ENCODE data around the gene CNTNAP2. TPM values are rescaled to one million over a fixed set of nuclear protein-coding genes. Genes with fewer than 3 reads are reported as not detected.

CNTNAP2 gene
- total and polyA plus RNA-seq, 9 of the 15 experiments (the other 6 are each of a cell fraction or from before 2014, with no cell fraction given), result 0.04 to 0.62 (median 0.09) TPM; not detected in 4

DNA sequence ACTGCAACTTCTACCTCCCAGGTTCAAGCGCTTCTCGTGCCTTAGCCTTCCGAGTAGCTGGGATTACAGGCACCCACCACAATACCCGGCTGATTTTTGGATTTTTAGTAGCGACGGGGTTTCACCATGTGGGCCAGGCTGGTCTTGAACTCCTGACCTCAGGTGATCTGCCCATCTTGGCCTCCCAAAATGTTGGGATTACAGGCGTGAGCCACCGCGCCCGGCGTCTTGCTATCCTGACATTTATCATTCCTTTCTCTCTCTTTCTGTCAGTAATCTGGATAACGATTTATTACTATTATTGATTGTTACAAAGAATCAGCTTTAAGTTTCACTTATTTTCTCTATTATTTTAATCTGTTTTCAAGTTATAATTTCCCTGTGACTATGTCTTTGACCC, 548.4 kb downstream of the CNTNAP2 start (continued):
- TF ChIP-seq, protein P1, sequence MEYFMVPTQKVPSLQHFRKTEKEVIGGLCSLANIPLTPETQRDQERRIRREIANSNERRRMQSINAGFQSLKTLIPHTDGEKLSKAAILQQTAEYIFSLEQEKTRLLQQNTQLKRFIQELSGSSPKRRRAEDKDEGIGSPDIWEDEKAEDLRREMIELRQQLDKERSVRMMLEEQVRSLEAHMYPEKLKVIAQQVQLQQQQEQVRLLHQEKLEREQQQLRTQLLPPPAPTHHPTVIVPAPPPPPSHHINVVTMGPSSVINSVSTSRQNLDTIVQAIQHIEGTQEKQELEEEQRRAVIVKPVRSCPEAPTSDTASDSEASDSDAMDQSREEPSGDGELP (CRISPR knock-in tag; IDR thresholded peaks at IDR 0.05; ENCODE audit: borderline replicate concordance), result no peak
- TF ChIP-seq ZNF75A (CRISPR knock-in tag; IDR thresholded peaks at IDR 0.05), result no peak
- no peak for TF ChIP-seq CBX5 (IDR thresholded peaks at IDR 0.05; ENCODE audit: borderline replicate concordance, low read depth)

DNA sequence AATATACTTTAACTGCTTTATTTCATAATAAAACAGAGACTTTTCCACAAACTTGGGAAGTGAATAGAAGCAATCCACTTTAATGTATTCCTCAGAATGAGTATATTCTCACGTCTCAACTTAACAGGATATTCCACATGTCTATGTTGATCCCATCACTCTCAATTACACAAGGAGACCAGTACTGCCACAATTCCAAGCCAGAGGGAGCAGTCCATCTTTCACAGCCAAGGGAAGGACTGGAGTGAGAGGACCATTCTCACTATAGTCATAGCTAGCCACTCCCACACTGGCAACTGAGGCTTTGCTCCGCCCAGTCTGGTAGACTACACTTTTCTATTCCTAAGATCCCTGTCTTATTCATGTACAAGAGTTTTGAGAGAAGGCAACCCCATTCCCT, 553.9 kb downstream of the CNTNAP2 start:
- no peak overlapping the region for H2AFZ ChIP-seq (ENCODE audit: low read depth, low read length)
- no peak overlapping the region for H3K4me2 ChIP-seq (ENCODE audit: insufficient read depth, low read length)
- no peak overlapping the region for H3K4me3 ChIP-seq
- BruUV-seq (replicated peaks), result no TSS peak
- WGBS (ENCODE audit: insufficient coverage, low coverage, missing lambda C conversion rate), result 0% methylated on average over 2 of the region's 2 CpGs
- no peaks in the 10 kb centered on the region for H3K27me3 ChIP-seq (ENCODE audit: control insufficient read depth in 2 of 2, insufficient read depth in 2 of 2, low read length in 2 of 2)
- no peaks in the 10 kb centered on the region for H3K9me3 ChIP-seq (replicated peaks; ENCODE audit: control insufficient read depth, insufficient read depth, low read depth, low read length)
- FAIRE-seq (no peak), DNase-seq (ENCODE audit: extremely low read depth in 1 of 4, low spot score in 3 of 4) (no peak), ATAC-seq (no peak)
- POLR2A ChIA-PET, result no interaction called here
- intact Hi-C loops (cut with micrococcal nuclease), result no loop called here
- no peaks in the 10 kb centered on the region for H4K20me1 ChIP-seq (replicated peaks; ENCODE audit: control insufficient read depth, insufficient read depth, low read length)
- no peaks in the 10 kb centered on the region for H3K36me3 ChIP-seq (ENCODE audit: control insufficient read depth, insufficient read depth, low read length)
- no peaks in the 10 kb centered on the region for H3K79me2 ChIP-seq (ENCODE audit: control insufficient read depth, insufficient read depth, low read length)
- CTCF ChIA-PET (ENCODE audit: low intra/inter-chr PET ratio), result no interaction called here
- in situ Hi-C loops (cut with MboI), result no loop called here
- no peak overlapping the region for H3K9ac ChIP-seq (ENCODE audit: insufficient read depth in 1 of 2, low read depth in 2 of 2, low read length in 2 of 2)
- H3K27ac ChIP-seq (ENCODE audit: extremely low read depth, low read depth, low read length), result no peak overlapping the region
- H3K4me1 ChIP-seq (replicated peaks in 1 of 2; ENCODE audit: control insufficient read depth in 2 of 2, insufficient read depth in 2 of 2, low read length in 2 of 2), result no peaks in the 10 kb centered on the region
- no peaks in the 10 kb centered on the region for H3K9me1 ChIP-seq (ENCODE audit: control insufficient read depth, insufficient read depth, low read length)
- TF ChIP-seq KLF1 (tag; IDR thresholded peaks at IDR 0.05) (no peak), ZNF3 (CRISPR knock-in tag; IDR thresholded peaks at IDR 0.05) (no peak), CHD1 (IDR thresholded peaks at IDR 0.05; ENCODE audit: low read length) (no peak), CREBBP (IDR thresholded peaks at IDR 0.05; ENCODE audit: low read depth, low read length) (no peak), KDM5B (IDR thresholded peaks at IDR 0.05; ENCODE audit: insufficient replicate concordance, low read depth, low read length) (no peak), ZFPM2 (CRISPR knock-in tag; IDR thresholded peaks at IDR 0.05) (no peak), ZZZ3 (IDR thresholded peaks at IDR 0.05) (no peak), ZNF232 (CRISPR knock-in tag; IDR thresholded peaks at IDR 0.05) (no peak), LARP7 (IDR thresholded peaks at IDR 0.05) (no peak), ZNF274 (IDR thresholded peaks at IDR 0.05; ENCODE audit: borderline replicate concordance, low read depth, low read length) (no peak), BCOR (IDR thresholded peaks at IDR 0.05) (no peak), HDAC1 (IDR thresholded peaks at IDR 0.05) (no peak)
- TF ChIP-seq, protein P2, sequence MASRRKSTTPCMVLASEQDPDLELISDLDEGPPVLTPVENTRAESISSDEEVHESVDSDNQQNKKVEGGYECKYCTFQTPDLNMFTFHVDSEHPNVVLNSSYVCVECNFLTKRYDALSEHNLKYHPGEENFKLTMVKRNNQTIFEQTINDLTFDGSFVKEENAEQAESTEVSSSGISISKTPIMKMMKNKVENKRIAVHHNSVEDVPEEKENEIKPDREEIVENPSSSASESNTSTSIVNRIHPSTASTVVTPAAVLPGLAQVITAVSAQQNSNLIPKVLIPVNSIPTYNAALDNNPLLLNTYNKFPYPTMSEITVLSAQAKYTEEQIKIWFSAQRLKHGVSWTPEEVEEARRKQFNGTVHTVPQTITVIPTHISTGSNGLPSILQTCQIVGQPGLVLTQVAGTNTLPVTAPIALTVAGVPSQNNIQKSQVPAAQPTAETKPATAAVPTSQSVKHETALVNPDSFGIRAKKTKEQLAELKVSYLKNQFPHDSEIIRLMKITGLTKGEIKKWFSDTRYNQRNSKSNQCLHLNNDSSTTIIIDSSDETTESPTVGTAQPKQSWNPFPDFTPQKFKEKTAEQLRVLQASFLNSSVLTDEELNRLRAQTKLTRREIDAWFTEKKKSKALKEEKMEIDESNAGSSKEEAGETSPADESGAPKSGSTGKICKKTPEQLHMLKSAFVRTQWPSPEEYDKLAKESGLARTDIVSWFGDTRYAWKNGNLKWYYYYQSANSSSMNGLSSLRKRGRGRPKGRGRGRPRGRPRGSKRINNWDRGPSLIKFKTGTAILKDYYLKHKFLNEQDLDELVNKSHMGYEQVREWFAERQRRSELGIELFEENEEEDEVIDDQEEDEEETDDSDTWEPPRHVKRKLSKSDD (conservative IDR thresholded peaks at IDR 0.05; ENCODE audit: low read length), result no peak
